Measurements from ENCODE around the gene THAP7. TPM values are rescaled to one million over a fixed set of nuclear protein-coding genes. Genes with fewer than 3 reads are reported as not detected.

Gene THAP7
- total RNA-seq, 1 donor from 2014 or later: 34.9 TPM

DNA sequence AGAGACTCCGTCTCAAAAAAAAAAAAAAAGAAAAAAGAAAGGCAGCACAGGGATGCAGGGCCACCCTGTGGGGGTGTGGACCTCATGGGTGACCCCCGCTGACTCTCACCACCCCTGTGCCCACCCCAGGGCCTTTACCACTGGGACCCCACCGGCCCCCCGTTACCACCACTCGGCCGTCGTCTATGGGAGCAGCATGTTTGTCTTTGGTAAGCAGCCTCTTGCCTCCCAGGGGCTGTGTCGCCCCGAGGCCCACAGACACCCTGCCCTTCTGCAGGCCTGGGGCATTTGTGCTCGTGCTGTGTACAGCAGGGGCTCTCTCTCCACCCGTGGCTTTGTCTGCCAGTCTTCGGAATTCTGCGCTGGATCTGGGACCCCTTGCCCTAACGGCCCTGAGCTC is 14.5 kb downstream of the THAP7 start:
- Histone ChIP-seq H3K4me1 (peaks cover 15% of the 10 kb centered on the region), H3K4me3 (no peak overlapping the region), H3K36me3 (peaks cover 0 to 20% of the 10 kb centered on the region in 2 donors), H3K9me3 (no peaks in the 10 kb centered on the region), H3K27ac (no peak overlapping the region), H3K27me3 (no peaks in the 10 kb centered on the region)
- intact Hi-C loops (cut with DNase I): no loop called here
- DNase-seq (ENCODE audit: extremely low spot score in 2 of 2): no peak
- TF ChIP-seq, protein P1, sequence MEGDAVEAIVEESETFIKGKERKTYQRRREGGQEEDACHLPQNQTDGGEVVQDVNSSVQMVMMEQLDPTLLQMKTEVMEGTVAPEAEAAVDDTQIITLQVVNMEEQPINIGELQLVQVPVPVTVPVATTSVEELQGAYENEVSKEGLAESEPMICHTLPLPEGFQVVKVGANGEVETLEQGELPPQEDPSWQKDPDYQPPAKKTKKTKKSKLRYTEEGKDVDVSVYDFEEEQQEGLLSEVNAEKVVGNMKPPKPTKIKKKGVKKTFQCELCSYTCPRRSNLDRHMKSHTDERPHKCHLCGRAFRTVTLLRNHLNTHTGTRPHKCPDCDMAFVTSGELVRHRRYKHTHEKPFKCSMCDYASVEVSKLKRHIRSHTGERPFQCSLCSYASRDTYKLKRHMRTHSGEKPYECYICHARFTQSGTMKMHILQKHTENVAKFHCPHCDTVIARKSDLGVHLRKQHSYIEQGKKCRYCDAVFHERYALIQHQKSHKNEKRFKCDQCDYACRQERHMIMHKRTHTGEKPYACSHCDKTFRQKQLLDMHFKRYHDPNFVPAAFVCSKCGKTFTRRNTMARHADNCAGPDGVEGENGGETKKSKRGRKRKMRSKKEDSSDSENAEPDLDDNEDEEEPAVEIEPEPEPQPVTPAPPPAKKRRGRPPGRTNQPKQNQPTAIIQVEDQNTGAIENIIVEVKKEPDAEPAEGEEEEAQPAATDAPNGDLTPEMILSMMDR (IDR thresholded peaks at IDR 0.05): no peak
- TF ChIP-seq POLR2AphosphoS5 (IDR thresholded peaks at IDR 0.05; ENCODE audit: insufficient read depth in 1 of 2, low read depth in 1 of 2) (no peak), POLR2A (IDR thresholded peaks at IDR 0.05) (no peak)

DNA sequence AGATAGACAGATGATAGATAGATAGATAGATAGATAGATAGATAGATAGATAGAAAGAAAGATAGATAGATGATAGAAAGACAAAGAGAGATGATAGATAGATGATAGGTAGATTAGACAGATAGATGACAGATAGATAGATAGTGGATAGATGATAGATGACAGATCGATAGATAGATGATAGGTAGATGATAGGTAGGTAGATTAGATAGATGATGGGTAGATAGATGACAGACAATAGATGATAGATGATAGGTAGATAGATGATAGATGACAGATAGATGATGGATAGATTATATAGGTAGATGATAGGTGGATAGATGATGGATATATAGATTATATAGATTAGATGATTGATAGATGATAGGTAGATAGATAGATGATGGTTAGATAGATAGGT is 15.6 kb downstream of the THAP7 start:
- Histone ChIP-seq H3K4me1 (peaks cover 18% of the 10 kb centered on the region), H3K9me3 (no peaks in the 10 kb centered on the region), H3K27ac (no peak overlapping the region), H3K27me3 (no peaks in the 10 kb centered on the region), H3K4me3 (no peak overlapping the region), H3K36me3 (peaks cover 0 to 10% of the 10 kb centered on the region in 2 donors)
- DNase-seq (ENCODE audit: extremely low spot score in 2 of 2): no peak
- TF ChIP-seq, protein P1 (IDR thresholded peaks at IDR 0.05): no peak
- TF ChIP-seq POLR2A (IDR thresholded peaks at IDR 0.05): no peak
- no peak for TF ChIP-seq POLR2AphosphoS5 (IDR thresholded peaks at IDR 0.05; ENCODE audit: insufficient read depth in 1 of 2, low read depth in 1 of 2)
- intact Hi-C loops (cut with DNase I): no loop called here

DNA sequence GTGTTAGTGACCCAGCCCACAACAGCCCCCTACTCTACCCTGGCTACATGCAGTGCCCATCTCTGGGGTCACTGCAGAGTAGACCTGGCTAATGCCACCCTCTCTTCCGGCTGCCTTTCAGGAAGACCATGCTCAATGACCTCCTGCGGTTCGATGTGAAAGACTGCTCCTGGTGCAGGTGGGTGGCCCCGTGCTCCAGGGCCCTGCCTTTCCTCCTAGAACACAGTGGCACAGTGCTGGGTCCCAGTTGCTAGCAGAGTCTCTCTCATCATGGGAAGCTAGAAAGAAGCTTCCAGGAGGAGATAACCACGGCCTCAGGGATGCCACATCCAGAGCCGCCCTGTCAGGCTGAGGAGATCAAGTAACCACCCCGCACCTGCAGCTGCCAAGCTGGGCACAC is 16.2 kb downstream of the THAP7 start:
- TF ChIP-seq, protein P1 (IDR thresholded peaks at IDR 0.05): no peak
- TF ChIP-seq POLR2AphosphoS5 (IDR thresholded peaks at IDR 0.05; ENCODE audit: insufficient read depth in 1 of 2, low read depth in 1 of 2) (no peak), POLR2A (IDR thresholded peaks at IDR 0.05) (no peak)
- Histone ChIP-seq H3K9me3 (no peaks in the 10 kb centered on the region), H3K27me3 (no peaks in the 10 kb centered on the region), H3K4me3 (no peak overlapping the region), H3K36me3 (peaks cover 0 to 10% of the 10 kb centered on the region in 2 donors), H3K4me1 (peaks cover 25% of the 10 kb centered on the region), H3K27ac (no peak overlapping the region)
- DNase-seq (ENCODE audit: extremely low spot score in 2 of 2): no peak
- intact Hi-C loops (cut with DNase I): no loop called here

DNA sequence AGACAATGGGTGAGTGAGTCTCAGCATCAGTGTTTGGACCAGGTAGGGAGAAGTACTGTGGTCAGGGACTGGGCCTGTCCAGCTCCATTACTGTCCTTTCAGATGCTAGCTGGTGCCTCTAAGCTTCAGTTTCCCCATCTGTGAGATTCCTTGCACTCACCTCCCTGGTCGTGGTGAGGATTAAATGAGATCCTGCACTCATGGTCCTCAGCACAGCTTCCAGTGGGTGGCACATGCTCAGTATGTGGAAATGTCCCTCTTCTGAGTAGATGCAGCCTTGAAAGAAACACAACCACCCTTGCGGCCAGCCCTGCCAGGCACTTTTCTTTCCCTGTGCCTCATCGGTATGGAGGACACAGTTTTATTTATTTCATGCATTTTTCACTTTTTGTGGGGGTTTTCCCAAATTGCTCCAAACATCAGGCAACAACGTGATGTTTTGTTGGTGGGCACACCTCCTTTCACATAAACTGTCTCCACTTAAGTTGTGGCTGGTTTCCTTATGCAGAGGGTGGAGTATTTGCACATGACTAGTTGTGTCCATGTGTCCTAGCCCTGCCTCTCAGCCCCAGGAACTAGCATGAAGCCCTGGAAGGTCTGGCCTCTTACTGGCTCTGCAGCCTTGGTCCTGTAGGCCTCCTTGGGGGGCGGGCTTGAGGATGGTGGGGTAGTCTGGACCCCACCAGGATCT is 18.7 kb downstream of the THAP7 start:
- Histone ChIP-seq H3K4me1 (peaks cover 40% of the 10 kb centered on the region), H3K36me3 (peaks cover 0 to 10% of the 10 kb centered on the region in 2 donors), H3K27me3 (no peaks in the 10 kb centered on the region), H3K27ac (peak overlapping the region; percentile 90), H3K9me3 (peaks cover 5% of the 10 kb centered on the region), H3K4me3 (peak overlapping the region; percentile 93 to 99)
- no peak for DNase-seq (ENCODE audit: extremely low spot score in 2 of 2)
- intact Hi-C loops (cut with DNase I): no loop called here
- TF ChIP-seq POLR2A (IDR thresholded peaks at IDR 0.05) (no peak), POLR2AphosphoS5 (IDR thresholded peaks at IDR 0.05; ENCODE audit: insufficient read depth in 1 of 2, low read depth in 1 of 2) (no peak)
- TF ChIP-seq, protein P1 (IDR thresholded peaks at IDR 0.05): no peak

DNA sequence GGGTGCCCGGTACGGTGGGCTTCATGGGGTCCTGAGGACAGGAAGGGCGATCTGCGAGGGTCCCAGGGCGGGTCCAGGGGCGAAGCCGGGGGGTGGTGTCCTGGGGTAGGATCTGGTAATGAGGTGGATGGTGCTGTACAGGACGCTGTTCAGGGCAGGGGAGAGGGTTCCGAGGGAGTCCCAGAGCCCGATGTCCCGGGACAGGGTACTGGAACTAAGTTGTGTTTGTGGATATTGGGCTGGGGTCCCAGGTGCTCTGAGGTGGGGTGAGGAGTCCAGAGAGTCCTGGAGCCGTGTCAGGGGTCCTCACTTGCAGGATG is 19.4 kb downstream of the THAP7 start:
- Histone ChIP-seq H3K4me3 (peak overlapping the region; percentile 93 to 99), H3K36me3 (peaks cover 0 to 10% of the 10 kb centered on the region in 2 donors), H3K9me3 (peaks cover 5% of the 10 kb centered on the region), H3K4me1 (peaks cover 40% of the 10 kb centered on the region), H3K27ac (peak overlapping the region; percentile 90), H3K27me3 (no peaks in the 10 kb centered on the region)
- TF ChIP-seq POLR2A (IDR thresholded peaks at IDR 0.05) (no peak), POLR2AphosphoS5 (IDR thresholded peaks at IDR 0.05; ENCODE audit: insufficient read depth in 1 of 2, low read depth in 1 of 2) (no peak)
- TF ChIP-seq, protein P1 (IDR thresholded peaks at IDR 0.05): no peak
- intact Hi-C loops (cut with DNase I): no loop called here
- DNase-seq (ENCODE audit: extremely low spot score in 2 of 2): no peak
